GM10266 (cell line): ENCODE data around the gene ALG10B.

Source experiments
- DNase-seq: peaks from one replicate; pipeline ENCODE4 v3.0.0; 2012; ENCODE audit errors: extremely low spot score
- TF ChIP-seq, protein P1 (sequence below): IDR thresholded peaks from 2 replicates; pipeline ENCODE4 v1.5.1; 2012; ENCODE audit warnings: mild to moderate bottlenecking, low read depth; ENCODE audit not compliant: control insufficient read depth, insufficient read depth; ENCODE audit errors: missing control alignments

ALG10B gene

GRCh38 chr12:38367506-38367905 lies 50.9 kb downstream of the ALG10B start:
- DNase-seq, result no peak
- TF ChIP-seq, protein P1, sequence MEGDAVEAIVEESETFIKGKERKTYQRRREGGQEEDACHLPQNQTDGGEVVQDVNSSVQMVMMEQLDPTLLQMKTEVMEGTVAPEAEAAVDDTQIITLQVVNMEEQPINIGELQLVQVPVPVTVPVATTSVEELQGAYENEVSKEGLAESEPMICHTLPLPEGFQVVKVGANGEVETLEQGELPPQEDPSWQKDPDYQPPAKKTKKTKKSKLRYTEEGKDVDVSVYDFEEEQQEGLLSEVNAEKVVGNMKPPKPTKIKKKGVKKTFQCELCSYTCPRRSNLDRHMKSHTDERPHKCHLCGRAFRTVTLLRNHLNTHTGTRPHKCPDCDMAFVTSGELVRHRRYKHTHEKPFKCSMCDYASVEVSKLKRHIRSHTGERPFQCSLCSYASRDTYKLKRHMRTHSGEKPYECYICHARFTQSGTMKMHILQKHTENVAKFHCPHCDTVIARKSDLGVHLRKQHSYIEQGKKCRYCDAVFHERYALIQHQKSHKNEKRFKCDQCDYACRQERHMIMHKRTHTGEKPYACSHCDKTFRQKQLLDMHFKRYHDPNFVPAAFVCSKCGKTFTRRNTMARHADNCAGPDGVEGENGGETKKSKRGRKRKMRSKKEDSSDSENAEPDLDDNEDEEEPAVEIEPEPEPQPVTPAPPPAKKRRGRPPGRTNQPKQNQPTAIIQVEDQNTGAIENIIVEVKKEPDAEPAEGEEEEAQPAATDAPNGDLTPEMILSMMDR, result no peak

GRCh38 chr12:38370311-38370710 lies 53.7 kb downstream of the ALG10B start:
- DNase-seq, result no peak
- TF ChIP-seq, protein P1, result no peak

GRCh38 chr12:38373784-38374183 lies 57.2 kb downstream of the ALG10B start:
- TF ChIP-seq, protein P1, result no peak
- DNase-seq, result no peak

DNA sequence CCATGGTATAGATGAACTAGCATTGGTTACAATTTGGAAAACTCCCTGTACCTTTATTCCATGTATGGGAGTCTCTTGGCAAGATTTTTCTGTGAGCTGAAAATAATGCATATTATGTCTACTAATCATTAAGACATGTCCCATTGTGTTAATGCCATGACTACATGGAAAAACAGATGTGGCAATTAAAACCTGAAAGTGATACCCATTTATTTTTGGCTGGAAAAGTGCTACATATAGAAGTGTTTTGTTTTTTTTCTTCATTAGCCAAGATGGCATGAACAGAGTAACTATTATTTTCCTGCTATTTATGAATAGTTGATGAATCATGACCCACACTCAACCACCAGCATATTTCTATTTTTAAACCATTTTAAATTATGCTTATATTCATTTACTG lies 58.2 kb downstream of the ALG10B start:
- TF ChIP-seq, protein P1, result no peak
- DNase-seq, result no peak
